Medulla oblongata (tissue), 1 donor: ENCODE measurements around the gene ABCD1.
"Not testable (repeated sequence)": the region's sequence is repeated elsewhere in the genome, so short reads cannot be mapped to it uniquely, and the experiment has no call there.

Experiments used
- DNase-seq: peaks from one replicate; pipeline ENCODE4 v3.0.0-alpha.2; 2015; ENCODE audit errors: extremely low spot score

Gene ABCD1

GRCh38 chrX:153734871-153735270 lies 10.2 kb downstream of the ABCD1 start:
- no peak for DNase-seq

- no peak for DNase-seq
Observed at GRCh38 chrX:153735274-153735673, 10.6 kb downstream of the ABCD1 start.

- no peak for DNase-seq
Observed at GRCh38 chrX:153736071-153736820, 11.6 kb downstream of the ABCD1 start.

GRCh38 chrX:153736871-153737441 lies 12.3 kb downstream of the ABCD1 start:
- DNase-seq, result no peak

GRCh38 chrX:153738056-153738605 lies 13.5 kb downstream of the ABCD1 start:
- no peak for DNase-seq

- DNase-seq, result no peak
Observed at GRCh38 chrX:153739754-153740486, 15.3 kb downstream of the ABCD1 start.

GRCh38 chrX:153740631-153741222 lies 16.1 kb downstream of the ABCD1 start:
- no peak for DNase-seq

GRCh38 chrX:153741446-153741845 lies 16.8 kb downstream of the ABCD1 start:
- no peak for DNase-seq

GRCh38 chrX:153742111-153742510 lies 17.5 kb downstream of the ABCD1 start:
- not testable (repeated sequence) for DNase-seq

GRCh38 chrX:153742796-153743467 lies 18.3 kb downstream of the ABCD1 start:
- DNase-seq, result not testable (repeated sequence)

GRCh38 chrX:153743468-153744209 lies 19.0 kb downstream of the ABCD1 start:
- DNase-seq, result not testable (repeated sequence)

GRCh38 chrX:153744210-153745066 lies 19.8 kb downstream of the ABCD1 start:
- DNase-seq, result no peak

- not testable (repeated sequence) for DNase-seq
Observed at GRCh38 chrX:153745067-153745433, 20.4 kb downstream of the ABCD1 start.

GRCh38 chrX:153746359-153746758 lies 21.7 kb downstream of the ABCD1 start:
- no peak for DNase-seq

GRCh38 chrX:153746991-153747390 lies 22.3 kb downstream of the ABCD1 start:
- not testable (repeated sequence) for DNase-seq

GRCh38 chrX:153749017-153749416 lies 24.4 kb downstream of the ABCD1 start:
- not testable (repeated sequence) for DNase-seq

- DNase-seq, result no peak
Observed at GRCh38 chrX:153750127-153750774, 25.6 kb downstream of the ABCD1 start.

GRCh38 chrX:153755136-153755535 lies 30.5 kb downstream of the ABCD1 start:
- DNase-seq, result no peak

GRCh38 chrX:153761863-153762262 lies 37.2 kb downstream of the ABCD1 start:
- DNase-seq, result no peak
